Amniotic epithelial cell (primary cell): ENCODE measurements around the gene SLC35F3.
"Not testable (repeated sequence)": the region's sequence is repeated elsewhere in the genome, so short reads cannot be mapped to it uniquely, and the experiment has no call there.

ENCODE experiments used
- DNase-seq: peaks from one replicate; pipeline ENCODE4 v3.0.0-alpha.2; 2010; ENCODE audit warnings: low read depth

SLC35F3 gene

DNA sequence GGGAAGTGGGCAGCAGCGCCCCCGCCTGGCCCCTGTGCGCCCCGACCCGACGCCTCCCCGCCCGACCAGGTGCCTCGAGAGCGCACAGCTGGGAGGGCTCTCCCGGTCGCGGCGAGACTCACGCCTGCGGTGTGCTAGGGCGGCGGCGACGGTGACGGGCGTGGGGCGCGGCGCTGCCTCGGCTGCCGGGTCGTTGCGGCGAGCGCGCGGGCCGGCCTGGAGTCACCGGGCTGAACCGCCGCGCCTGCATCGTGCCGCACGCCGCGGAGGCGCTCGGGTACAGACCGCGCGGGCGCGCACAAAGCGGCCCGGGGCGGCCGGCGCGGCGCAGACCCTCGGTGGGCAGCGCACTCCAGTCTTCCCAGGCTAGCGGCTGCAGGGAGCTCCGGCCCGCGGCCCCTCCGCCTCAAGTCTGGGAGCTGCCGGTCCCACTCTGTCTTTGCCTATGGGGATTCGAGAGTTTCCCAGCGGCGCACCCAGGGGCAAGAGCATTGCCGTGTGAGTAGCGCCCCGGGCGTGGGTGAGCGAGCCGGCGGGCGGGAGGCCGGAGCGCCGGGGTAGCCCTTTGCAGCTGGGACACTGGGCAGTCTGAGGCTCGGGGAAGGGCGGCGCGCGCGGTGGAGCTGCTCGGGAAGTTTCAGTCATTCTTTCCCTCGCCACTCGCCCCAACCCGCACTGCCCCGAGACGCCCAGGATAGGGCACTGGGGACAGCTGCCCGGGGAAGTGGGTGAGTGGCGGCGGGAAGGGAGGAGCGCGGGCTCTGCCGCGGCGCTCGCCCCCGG is at the start of gene SLC35F3:
Gene SLC35F3 (plus strand): TSS at position 44 of the 783 bp plus-strand sequence.
- no peak for DNase-seq

DNA sequence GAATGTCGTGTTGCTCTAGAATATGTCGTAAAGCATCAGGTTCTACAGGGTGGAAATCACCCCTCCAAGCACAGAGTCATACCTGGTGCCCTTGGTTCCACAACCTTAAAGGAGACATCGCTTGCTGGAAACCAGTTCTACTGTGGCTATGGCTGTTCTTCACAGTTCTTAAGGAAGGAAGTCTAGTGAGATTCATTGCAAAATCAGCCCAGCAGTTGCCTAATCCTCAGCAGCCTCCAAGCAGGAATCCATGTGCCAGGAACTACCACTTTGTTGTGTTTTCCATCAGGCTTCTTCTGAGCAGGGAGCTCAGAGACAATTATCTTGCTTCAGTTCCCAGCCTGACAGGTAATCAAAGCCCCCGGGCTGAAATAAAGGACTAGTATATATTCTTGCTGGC is 45.0 kb upstream of the SLC35F3 start:
- DNase-seq: no peak

DNA sequence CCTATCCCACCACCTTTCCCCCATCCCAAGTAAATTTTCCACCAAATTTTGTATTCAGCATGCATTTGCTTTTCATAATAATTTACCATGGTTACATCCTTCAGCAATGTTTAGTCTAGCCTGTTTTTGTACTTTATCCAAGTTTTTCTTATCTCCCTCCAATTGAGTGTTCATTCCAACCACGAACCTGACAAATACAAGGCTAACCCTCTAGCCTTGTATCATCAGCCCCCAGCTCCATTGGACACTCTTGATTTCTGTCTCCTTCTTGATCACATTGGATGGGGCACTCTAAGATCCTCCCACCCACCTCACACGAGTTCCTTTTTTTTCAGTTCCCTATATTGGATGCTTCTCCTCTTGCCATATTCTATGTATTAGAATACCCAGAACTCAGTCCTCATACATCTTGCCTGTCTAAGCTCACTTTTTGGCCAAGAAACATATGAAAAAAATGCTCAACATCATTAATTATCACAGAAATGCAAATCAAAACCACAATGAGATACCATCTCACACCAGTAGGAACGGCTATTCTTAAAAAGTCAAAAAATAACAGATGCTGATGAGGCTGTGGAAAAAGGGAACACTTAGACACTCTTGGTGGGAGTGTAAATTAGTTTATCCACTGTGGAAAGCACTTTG is 40.5 kb upstream of the SLC35F3 start:
- DNase-seq: no peak

DNA sequence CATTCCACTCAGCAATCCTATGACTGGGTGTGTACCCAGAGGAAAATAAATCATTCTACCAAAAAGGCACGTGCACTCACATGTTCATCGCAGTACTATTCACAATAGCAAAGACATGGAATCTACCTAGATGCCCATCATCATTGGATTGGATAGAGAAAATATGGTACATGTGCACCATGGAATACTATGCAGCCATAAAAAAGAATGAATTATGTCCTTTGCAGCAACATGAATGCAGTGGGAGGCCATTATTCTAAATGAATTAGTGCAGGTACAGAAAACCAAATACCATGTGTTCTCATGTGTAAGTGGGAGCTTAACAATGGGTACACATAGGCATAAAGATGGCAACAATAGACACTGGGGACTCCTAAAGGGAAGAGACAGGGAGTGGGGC is 39.9 kb upstream of the SLC35F3 start:
- no peak for DNase-seq

DNA sequence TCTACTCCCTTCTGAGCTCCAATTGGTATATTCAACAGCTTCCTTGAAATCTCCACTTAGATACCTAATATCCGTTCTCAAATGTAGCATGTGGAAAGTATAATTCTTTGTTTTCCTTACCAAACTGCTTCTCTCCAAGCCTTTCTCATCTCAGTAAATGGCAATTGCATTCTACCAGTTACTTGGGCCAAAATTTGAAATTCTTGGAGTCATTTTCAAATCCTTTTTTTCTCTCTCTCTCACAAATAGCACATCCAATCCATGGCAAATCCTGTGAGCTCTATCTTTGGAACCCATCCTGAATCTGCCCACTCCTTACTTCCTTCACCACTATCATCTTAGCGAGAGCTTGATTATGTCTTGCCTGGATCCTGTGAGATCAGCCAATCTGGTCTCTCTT is 39.3 kb upstream of the SLC35F3 start:
- DNase-seq: no peak

DNA sequence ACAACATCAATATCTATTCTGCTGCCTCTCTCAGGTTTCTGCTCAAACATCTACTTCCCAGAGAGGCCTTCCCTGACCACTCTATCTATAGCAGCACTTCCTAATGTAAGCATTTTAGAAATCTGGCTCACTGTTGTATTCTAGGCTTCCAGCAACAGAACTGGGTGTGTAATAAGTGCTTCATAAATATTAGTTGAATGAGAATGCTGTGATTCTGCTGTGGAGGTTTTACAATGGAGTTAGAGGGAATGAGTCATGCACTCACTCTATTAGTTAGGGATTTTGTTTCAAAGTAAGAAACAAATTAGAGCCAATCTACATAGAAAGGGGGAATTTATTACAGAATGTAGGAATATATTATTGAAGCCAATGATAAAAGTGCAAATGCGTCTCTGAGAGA is 38.6 kb upstream of the SLC35F3 start:
- no peak for DNase-seq

DNA sequence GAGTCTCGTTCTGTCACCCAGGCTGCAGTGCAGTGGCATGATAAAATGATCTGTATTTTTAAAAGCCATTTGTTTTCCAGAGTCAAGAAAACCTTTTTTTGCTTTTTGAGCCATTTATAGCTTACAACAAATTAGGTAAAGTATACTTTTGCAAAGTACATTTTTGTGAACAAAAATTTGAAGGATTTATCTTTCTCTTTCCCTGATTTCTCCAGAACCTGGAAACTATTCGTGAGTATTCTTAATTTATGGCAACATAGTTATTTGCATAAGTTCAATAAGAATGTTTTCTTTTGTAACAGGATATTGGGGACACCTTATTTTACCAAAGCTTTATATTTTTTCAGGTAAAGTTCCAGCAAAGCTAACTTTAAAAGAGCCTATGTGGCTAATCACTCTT is 37.4 kb upstream of the SLC35F3 start:
- no peak for DNase-seq

DNA sequence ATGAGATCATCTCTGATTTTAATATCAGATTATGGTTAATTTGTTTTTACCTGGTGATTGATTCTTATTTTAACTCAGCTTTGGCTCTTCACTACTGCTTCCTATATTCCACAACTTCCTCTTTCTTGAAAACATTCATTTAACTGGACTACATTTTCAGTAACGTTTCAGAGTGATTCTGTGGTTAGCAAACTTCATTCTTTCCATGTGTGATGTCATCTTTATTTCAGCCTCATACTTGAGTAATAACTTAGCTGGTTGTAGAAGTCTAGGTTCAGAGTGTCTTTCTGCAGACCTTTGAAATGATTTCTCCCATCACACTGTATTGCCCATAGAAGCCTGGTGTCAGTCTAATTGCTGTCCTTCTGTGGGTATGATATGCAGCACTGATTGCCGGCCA is 36.0 kb upstream of the SLC35F3 start:
- no peak for DNase-seq

DNA sequence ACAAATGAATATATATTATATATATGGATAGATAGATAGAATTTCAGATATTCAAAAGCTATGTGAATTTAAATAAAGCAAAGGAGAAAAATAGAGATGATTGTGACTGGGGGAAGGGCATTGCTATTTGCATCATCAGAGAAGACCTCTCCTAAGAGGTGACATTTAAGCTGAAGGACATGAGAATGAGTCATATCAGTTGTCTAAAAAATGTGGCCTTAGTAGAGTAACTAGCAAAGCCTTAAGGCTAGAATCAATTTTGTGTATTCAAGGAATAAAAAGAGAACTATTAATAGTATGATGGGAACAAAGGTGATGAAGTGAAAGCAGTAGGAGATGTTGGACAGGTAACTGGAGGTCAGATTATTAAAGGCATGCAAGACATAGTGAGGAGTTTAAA is 34.8 kb upstream of the SLC35F3 start:
- DNase-seq: no peak

DNA sequence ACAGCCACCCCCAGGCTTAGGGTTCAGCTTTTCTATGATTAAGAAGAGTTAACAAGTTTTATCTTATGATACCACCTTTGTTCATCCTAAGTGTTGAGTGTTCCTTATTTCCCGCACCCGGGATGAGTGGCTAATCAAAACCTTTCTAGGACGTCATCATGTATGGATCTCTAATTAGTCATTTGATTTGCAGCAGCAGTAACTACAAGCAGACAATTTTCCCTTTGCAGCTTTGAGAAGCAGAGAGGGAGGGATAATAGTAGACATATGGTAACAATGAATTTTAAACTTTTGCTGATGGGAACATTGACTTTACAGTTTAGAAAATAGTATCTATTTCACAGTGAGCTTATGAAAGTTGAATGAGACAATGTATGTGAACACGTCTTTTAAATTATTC is 30.8 kb upstream of the SLC35F3 start:
- no peak for DNase-seq

DNA sequence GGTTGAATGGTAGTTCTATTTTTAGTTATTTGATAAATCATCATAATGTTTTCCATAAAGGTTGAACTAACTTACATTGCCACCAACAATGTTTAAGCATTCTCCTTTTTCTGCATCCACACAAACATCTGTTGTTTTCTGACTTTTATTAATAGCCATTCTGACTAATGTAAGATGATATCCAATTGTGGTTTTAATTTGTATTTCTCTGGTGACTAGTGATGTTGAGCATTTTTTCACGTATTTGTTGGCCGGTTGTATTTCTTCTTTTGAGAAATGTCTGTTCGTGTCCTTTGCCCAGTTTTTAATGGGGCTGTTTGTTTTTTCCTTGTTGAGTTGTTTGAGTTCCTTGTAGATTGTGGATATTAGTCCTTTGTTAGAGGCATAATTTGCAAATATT is 24.6 kb upstream of the SLC35F3 start:
- DNase-seq: no peak

DNA sequence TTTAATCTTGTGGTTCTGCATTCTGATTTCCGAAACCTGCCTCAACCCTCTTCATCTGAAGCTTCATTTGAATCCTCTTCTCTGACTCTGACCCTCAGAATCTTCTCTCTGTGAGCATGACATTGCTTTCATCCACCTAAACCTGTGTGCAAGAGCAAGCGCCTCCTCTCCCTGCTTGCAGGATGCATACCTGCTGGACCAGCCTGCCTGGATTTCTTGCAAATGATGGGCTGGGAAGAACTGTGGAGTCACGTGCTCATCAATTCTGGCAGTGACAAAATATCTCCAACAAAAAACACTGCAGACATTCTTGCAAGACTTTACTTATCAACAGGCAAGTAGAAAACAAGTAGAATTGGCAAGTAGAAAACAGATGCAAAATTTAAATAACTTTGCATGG is 20.8 kb upstream of the SLC35F3 start:
- no peak for DNase-seq

DNA sequence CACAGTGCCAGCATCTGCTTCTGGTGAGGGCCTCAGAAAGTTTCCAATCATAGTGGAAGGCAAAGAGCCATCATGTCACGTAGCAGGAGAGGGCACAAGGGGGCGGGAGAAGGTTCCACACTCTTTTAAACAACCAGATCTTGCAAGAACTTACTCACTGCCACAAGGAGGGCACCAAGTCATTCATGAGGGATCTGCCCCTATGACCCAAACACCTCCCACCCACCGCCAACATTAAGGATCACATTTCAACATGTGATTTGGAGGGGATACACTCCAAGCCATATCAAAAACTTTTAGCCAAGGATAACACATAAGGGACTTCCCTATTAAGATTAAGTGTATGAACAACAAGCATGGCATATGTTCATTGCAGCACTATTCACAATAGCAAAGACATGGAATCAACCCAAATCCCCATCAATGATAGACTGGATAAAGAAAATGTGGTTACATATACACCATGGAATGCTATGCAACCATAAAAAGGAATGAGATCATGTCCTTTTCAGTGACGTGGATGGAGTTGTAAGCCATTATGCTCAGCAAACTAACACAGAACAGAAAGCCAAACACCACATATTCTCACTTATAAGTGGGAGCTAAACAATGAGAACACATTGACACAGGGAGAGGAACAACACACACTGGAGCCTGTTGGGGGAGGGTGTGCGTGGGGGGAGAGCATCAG is 19.9 kb upstream of the SLC35F3 start:
- no peak for DNase-seq

DNA sequence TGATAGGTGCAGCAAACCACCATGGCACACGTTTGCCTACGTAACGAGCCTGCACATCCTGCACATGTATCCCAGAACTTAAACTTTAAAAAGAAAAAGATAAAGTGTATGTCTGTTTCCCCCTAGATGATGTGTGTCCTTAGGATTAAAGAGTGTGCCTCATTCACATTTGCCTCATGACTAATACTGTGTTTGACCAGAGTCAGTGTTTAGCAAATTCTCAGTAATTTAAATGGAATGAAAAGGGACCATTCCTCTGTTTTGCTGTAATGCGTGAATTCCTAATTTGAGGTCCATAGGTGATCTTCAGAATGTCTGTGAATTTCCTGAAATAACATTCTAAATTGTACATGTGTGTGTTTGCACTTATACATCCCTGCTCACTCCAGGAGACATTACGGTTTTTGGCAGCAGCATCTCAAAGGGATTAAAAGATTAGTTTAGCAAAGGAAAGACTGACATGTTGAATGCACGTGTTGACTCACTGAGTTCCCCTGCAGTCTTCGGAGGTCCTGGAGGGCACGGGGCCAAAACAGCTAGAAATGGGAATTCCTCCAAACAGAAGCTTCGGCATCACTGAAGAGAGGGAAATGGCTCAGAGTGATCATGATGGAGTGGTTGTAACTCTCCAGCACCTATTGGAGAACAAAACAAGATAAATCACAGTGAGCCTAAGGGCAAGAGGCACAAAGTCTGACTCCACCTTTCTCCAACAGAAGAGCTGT is 19.1 kb upstream of the SLC35F3 start:
- no peak for DNase-seq

DNA sequence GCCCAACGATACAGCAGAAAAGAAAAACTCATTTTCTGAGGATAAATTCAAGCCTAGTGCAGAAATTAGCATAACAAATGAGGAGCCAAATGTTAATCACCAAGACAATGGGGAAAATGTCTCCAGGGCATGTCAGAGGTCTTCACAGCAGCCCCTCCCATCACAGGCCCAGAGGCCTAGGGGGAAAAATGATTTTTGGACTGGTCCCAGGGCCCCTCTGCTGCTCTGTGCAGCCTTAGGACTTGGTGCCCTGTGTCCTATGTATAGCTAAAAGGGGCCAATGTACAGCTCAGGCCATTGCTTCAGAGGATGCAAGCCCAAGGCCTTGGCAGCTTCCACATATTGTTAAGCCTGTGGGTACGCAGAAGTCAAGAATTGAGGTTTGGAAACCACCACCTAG is 13.3 kb upstream of the SLC35F3 start:
- DNase-seq: not testable (repeated sequence)

DNA sequence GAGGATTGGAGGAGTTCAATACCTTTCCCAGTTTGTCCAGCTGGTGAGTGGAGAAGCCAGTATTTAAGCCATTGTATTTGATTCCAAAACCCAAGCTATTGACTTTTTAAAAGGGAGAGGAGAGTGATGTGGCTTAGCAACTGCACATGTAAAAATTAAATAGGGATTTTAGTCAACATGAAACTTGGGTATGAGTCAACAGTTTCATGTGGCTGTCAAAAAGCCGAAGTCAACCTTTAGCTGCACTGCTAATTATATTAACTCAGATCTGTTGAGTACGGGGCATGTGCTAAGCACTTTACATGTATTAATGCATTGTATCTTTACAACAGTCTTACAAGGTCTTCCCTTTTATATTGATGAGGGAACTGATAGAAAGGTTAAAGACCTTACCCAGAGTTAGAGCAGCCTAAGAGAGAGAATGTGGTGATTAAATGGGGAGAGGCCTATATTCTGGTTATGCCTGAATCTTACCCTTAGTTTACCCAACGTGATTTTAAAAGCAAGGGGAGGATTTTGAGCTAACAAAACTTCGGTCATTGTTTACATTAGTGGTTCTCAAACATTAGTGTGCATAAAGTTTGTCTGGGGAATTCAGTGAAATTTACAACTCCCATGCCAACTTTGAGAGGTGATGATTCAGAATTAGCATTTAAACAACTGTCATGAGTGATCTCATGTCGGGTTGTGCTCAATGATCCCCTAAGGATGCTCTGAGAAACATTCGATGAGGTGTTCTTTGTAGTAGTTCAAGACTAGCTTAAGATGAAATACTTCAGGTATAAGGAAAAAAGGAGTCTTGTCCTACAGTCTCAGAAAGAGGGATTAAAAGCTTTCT is 6.9 kb upstream of the SLC35F3 start:
- DNase-seq: no peak

DNA sequence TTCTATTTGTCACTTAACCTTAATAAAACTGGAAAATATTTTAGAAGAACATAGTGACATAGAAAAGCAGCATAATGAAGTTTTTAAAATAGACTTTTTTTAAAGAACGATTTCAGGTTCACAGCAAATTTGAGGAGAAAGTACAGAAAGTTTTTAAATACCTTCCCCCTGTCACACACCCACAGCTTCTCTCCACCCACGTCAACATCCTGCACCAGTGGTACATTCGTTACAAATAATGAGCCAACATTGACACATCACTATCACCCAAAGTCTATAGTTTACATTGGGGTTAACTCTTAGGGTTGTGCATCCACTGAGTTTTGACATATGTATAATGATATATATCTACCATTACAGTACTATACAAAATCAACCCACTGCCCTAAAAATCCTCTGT is 3.0 kb upstream of the SLC35F3 start:
- no peak for DNase-seq

DNA sequence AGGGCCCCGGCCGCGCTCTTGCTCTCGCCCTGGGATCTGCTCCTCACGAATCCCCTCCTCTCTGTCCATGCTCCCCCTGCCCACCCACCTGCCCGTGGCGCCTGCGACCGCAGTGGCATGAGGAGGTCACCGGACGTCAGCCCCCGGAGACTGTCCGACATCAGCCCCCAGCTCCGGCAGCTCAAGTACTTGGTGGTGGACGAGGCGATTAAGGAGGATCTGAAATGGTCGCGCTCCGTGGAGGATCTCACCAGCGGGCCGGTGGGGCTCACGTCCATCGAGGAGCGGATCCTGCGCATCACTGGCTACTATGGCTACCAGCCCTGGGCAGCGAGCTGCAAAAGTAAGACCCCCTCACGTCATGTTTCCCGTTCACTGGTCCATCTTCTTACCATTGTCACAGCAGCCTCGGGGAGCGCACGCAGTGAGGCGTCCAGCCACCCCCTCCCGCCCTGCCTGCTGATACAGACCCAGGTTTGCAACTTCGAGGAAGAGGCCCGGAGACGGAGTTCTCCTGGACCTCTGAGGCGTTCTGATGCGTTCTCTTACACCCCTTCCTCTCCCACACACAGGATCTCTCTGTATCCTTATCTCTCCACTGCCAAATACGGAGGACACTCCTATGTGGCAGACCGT is 1.1 kb downstream of the SLC35F3 start:
- DNase-seq: no peak

DNA sequence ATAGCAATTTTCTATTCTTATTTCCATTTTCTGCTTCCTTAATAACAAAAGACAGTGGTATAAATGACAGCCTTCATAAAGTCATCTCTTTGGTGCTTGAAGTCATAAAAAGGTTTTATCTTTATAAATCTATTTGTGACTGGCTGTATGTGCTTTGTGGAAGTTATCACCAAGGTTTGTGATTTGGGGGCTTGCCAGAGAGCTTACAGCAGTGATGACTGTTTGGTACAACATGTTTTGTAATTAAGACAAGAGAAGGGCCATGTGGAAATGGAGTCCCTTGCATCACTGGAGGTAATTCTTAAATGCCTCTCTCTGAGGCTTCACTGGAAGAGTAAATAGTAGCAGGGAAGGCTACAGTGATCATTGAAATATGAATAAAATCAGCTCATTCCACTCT is 2.7 kb downstream of the SLC35F3 start:
- no peak for DNase-seq

DNA sequence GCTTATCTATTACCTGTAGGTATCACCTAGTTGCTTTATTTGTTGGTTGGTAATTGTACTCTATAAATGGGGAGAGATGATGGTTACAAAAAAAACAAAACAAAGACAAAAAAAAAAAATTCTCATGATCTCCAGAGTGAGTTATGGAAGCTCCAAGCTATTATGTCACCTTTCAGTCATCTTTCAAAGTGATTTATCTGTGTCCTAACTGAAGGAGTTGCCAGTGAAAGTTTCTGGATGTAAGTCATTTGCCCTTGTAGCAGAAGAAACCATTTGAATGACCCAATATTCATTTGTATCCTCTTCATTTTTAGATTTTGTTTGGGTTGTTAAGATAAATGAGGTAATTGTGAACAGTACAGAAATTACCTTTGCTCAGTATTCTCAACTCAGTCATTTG is 3.6 kb downstream of the SLC35F3 start:
- no peak for DNase-seq

DNA sequence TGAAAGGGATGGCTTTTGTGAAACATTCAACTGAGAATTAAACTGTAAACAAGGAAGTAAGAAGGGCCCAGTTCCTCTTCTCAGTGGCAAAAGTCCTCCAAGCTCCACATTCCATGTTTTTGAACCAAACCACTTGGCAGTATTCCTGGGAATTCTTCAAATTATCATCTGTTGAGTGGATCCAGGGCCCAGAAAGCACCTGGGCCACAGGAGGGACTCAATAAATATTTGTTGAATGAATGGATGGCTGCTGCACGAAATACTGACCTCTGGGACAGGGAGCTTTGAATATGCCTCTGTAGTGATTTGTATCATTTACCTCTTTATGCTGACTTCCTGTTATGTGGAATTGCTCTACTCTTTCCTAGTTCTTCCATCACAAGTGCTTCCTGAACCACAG is 4.7 kb downstream of the SLC35F3 start:
- no peak for DNase-seq
